ENCODE data around the gene AIG1. TPM values are rescaled to one million over a fixed set of nuclear protein-coding genes. Genes with fewer than 3 reads are reported as not detected.
"Not testable (repeated sequence)": the region's sequence is repeated elsewhere in the genome, so short reads cannot be mapped to it uniquely, and the experiment has no call there.

The AIG1 gene
- total RNA-seq, 1 donor from 2014 or later, result 37.1 TPM

GRCh38 chr6:143339223-143339622 is 278.5 kb downstream of the AIG1 start:
- Histone ChIP-seq H3K4me2 (no peak overlapping the region), H3K79me2 (ENCODE audit: low read depth) (no peaks in the 10 kb centered on the region), H3K27me3 (no peaks in the 10 kb centered on the region), H3F3A (ENCODE audit: low read depth) (no peaks in the 10 kb centered on the region), H3K9me3 (ENCODE audit: low read depth) (no peaks in the 10 kb centered on the region), H3K27ac (no peak overlapping the region), H3K9ac (no peak overlapping the region), H3K4me1 (no peaks in the 10 kb centered on the region), H3K36me3 (no peaks in the 10 kb centered on the region), H4K20me1 (ENCODE audit: low read depth) (no peaks in the 10 kb centered on the region), H3K4me3 (no peak overlapping the region), H2AFZ (replicated peaks) (no peak overlapping the region)
- Mint-ChIP-seq H3K9me3 (no peaks in the 10 kb centered on the region), H3K27ac (no peak overlapping the region), H3K27me3 (ENCODE audit: insufficient read depth, low read depth) (no peaks in the 10 kb centered on the region), H3K36me3 (peaks cover 8% of the 10 kb centered on the region), H3K4me1 (peaks cover 5% of the 10 kb centered on the region), H3K4me3 (no peak overlapping the region)
- DNase-seq (ENCODE audit: low spot score), result no peak
- no peak for TF ChIP-seq EZH2 (IDR thresholded peaks at IDR 0.05)
- no peak for TF ChIP-seq CTCF (IDR thresholded peaks at IDR 0.05)
- TF ChIP-seq EZH2phosphoT487 (IDR thresholded peaks at IDR 0.05), result no peak

GRCh38 chr6:143345477-143345876 is 284.8 kb downstream of the AIG1 start:
- not testable (repeated sequence) for H3K9ac ChIP-seq; DNase-seq (ENCODE audit: low spot score); H4K20me1 ChIP-seq (ENCODE audit: low read depth); H3K9me3 Mint-ChIP-seq; H3K27ac ChIP-seq; H3K4me2 ChIP-seq; H3K9me3 ChIP-seq (ENCODE audit: low read depth); H3K79me2 ChIP-seq (ENCODE audit: low read depth); H3F3A ChIP-seq (ENCODE audit: low read depth); H3K4me3 ChIP-seq; H3K4me1 Mint-ChIP-seq; H3K36me3 ChIP-seq; H3K27ac Mint-ChIP-seq; H3K4me3 Mint-ChIP-seq; H3K36me3 Mint-ChIP-seq; H3K4me1 ChIP-seq; H3K27me3 ChIP-seq; H3K27me3 Mint-ChIP-seq (ENCODE audit: insufficient read depth, low read depth); H2AFZ ChIP-seq (replicated peaks)

- H3K4me1 ChIP-seq, result no peaks in the 10 kb centered on the region
- no peak overlapping the region for H3K9ac ChIP-seq
- H3K4me3 ChIP-seq, result no peak overlapping the region
- Mint-ChIP-seq H3K9me3 (no peaks in the 10 kb centered on the region), H3K4me1 (no peaks in the 10 kb centered on the region), H3K4me3 (no peak overlapping the region), H3K36me3 (no peaks in the 10 kb centered on the region), H3K27ac (no peak overlapping the region), H3K27me3 (ENCODE audit: insufficient read depth, low read depth) (no peaks in the 10 kb centered on the region)
- H3K27me3 ChIP-seq, result no peaks in the 10 kb centered on the region
- no peaks in the 10 kb centered on the region for H3K79me2 ChIP-seq (ENCODE audit: low read depth)
- no peaks in the 10 kb centered on the region for H3K9me3 ChIP-seq (ENCODE audit: low read depth)
- H3K27ac ChIP-seq, result no peak overlapping the region
- no peak for DNase-seq (ENCODE audit: low spot score)
- no peak overlapping the region for H3K4me2 ChIP-seq
- H3F3A ChIP-seq (ENCODE audit: low read depth), result no peaks in the 10 kb centered on the region
- no peak overlapping the region for H2AFZ ChIP-seq (replicated peaks)
- TF ChIP-seq CTCF (IDR thresholded peaks at IDR 0.05) (no peak), EZH2 (IDR thresholded peaks at IDR 0.05) (no peak), EZH2phosphoT487 (IDR thresholded peaks at IDR 0.05) (no peak)
- H3K36me3 ChIP-seq, result no peaks in the 10 kb centered on the region
- H4K20me1 ChIP-seq (ENCODE audit: low read depth), result no peaks in the 10 kb centered on the region
Measured at GRCh38 chr6:143346004-143346403, 285.3 kb downstream of the AIG1 start.

- no peak for TF ChIP-seq EZH2phosphoT487 (IDR thresholded peaks at IDR 0.05)
- TF ChIP-seq CTCF (IDR thresholded peaks at IDR 0.05), result no peak
- no peak for TF ChIP-seq EZH2 (IDR thresholded peaks at IDR 0.05)
- H3F3A ChIP-seq (ENCODE audit: low read depth), result no peaks in the 10 kb centered on the region
- H3K4me3 ChIP-seq, result no peak overlapping the region
- no peak overlapping the region for H3K4me2 ChIP-seq
- no peaks in the 10 kb centered on the region for H3K4me1 Mint-ChIP-seq
- no peaks in the 10 kb centered on the region for H3K9me3 ChIP-seq (ENCODE audit: low read depth)
- H3K27ac ChIP-seq, result no peak overlapping the region
- H2AFZ ChIP-seq (replicated peaks), result no peak overlapping the region
- H3K36me3 Mint-ChIP-seq, result no peaks in the 10 kb centered on the region
- H3K4me3 Mint-ChIP-seq, result no peak overlapping the region
- no peak for DNase-seq (ENCODE audit: low spot score)
- H3K79me2 ChIP-seq (ENCODE audit: low read depth), result no peaks in the 10 kb centered on the region
- no peaks in the 10 kb centered on the region for H3K4me1 ChIP-seq
- H4K20me1 ChIP-seq (ENCODE audit: low read depth), result no peaks in the 10 kb centered on the region
- no peaks in the 10 kb centered on the region for H3K36me3 ChIP-seq
- no peak overlapping the region for H3K27ac Mint-ChIP-seq
- no peaks in the 10 kb centered on the region for H3K27me3 ChIP-seq
- no peaks in the 10 kb centered on the region for H3K27me3 Mint-ChIP-seq (ENCODE audit: insufficient read depth, low read depth)
- H3K9me3 Mint-ChIP-seq, result peaks cover 5% of the 10 kb centered on the region
- no peak overlapping the region for H3K9ac ChIP-seq
Measured at GRCh38 chr6:143348531-143348930, 287.8 kb downstream of the AIG1 start.
